NCI-H187 treated with DMSO at 0.1 percent for 48 hours (cell line): Measurements from ENCODE around the gene MAPKAPK5.
"Not testable (repeated sequence)": the region's sequence is repeated elsewhere in the genome, so short reads cannot be mapped to it uniquely, and the experiment has no call there.

Experiments used
- DNase-seq: peaks from one replicate; lab custom pipeline; 2025; lab: John Stamatoyannopoulos, UW

MAPKAPK5 gene

GRCh38 chr12:111886662-111887545, 44.9 kb downstream of the MAPKAPK5 start:
- DNase-seq = no peak

- DNase-seq = no peak
Observed at GRCh38 chr12:111887926-111888745, 46.1 kb downstream of the MAPKAPK5 start.

- no peak for DNase-seq
Observed at GRCh38 chr12:111893287-111893686, 51.3 kb downstream of the MAPKAPK5 start.

GRCh38 chr12:111894556-111894955, 52.5 kb downstream of the MAPKAPK5 start:
- no peak for DNase-seq

- no peak for DNase-seq
Observed at GRCh38 chr12:111901182-111901581, 59.2 kb downstream of the MAPKAPK5 start.

GRCh38 chr12:111904446-111904975, 62.5 kb downstream of the MAPKAPK5 start:
- DNase-seq = no peak

- DNase-seq = no peak
Observed at GRCh38 chr12:111905502-111905901, 63.5 kb downstream of the MAPKAPK5 start.

- no peak for DNase-seq
Observed at GRCh38 chr12:111907740-111908139, 65.7 kb downstream of the MAPKAPK5 start.

- DNase-seq = no peak
Observed at GRCh38 chr12:111925171-111925570, 83.1 kb downstream of the MAPKAPK5 start.

GRCh38 chr12:111926631-111927030, 84.6 kb downstream of the MAPKAPK5 start:
- no peak for DNase-seq

GRCh38 chr12:111927346-111927745, 85.3 kb downstream of the MAPKAPK5 start:
- DNase-seq = no peak

- DNase-seq = no peak
Observed at GRCh38 chr12:111932241-111932640, 90.2 kb downstream of the MAPKAPK5 start.

- no peak for DNase-seq
Observed at GRCh38 chr12:111936869-111937268, 94.8 kb downstream of the MAPKAPK5 start.

- no peak for DNase-seq
Observed at GRCh38 chr12:111937429-111937828, 95.4 kb downstream of the MAPKAPK5 start.

GRCh38 chr12:111942557-111942956, 100.5 kb downstream of the MAPKAPK5 start:
- DNase-seq = no peak

GRCh38 chr12:111943929-111944328, 101.9 kb downstream of the MAPKAPK5 start:
- no peak for DNase-seq

GRCh38 chr12:111950961-111951676, 109.1 kb downstream of the MAPKAPK5 start:
- DNase-seq = not testable (repeated sequence)
